Naive thymus-derived CD8-positive, alpha-beta T cell (primary cell): Measurements from ENCODE around the gene ZNF664. TPM values are rescaled to one million over a fixed set of nuclear protein-coding genes. Genes with fewer than 3 reads are reported as not detected.

Source experiments
- ATAC-seq, 2 donors: fragments of 150-1000 bp; cut with Tn5 transposase in 1 of 2; sonication (Bioruptor Pico), chemical (Tn5 transposase) in 1 of 2; 1 replicate in 1 of 2; 2 replicates in 1 of 2; pipeline ENCODE4 v1.10.0; 2021; ENCODE audit warnings: mild to moderate bottlenecking in 2 of 2, moderate library complexity in 2 of 2
- POLR2A ChIA-PET: fragments of 350-600 bp; sonication (Branson Sonifier 250); formaldehyde crosslinking; loops from one replicate; lab custom pipeline; 2021; ENCODE audit warnings: antibody characterized with exemption; lab: Charles Lee
- DNase-seq, 10 donors: peaks; one replicate each; pipeline versions ENCODE4 v3.0.0 to v3.0.0-alpha.2; 2020 to 2022
- H3K27ac Mint-ChIP-seq, 10 donors: one replicate each; pipeline ENCODE4 v1.8.0; 2020 to 2022; ENCODE audit warnings: mild to moderate bottlenecking in 10 of 10, mixed read lengths in 10 of 10, moderate library complexity in 4 of 10, inconsistent platforms in 1 of 10
- H3K27me3 Mint-ChIP-seq, 5 donors: one replicate each; pipeline ENCODE4 v1.8.0; 2021 to 2022; ENCODE audit warnings: mixed read lengths in 5 of 5
- H3K36me3 Mint-ChIP-seq, 3 donors: one replicate each; pipeline ENCODE4 v1.8.0; 2020 to 2022; ENCODE audit warnings: mixed read lengths in 3 of 3, mild to moderate bottlenecking in 2 of 3, inconsistent platforms in 1 of 3
- H3K4me1 Mint-ChIP-seq, 4 donors: one replicate each; pipeline ENCODE4 v1.8.0; 2021 to 2022; ENCODE audit warnings: mixed read lengths in 4 of 4
- H3K4me3 Mint-ChIP-seq, 10 donors: one replicate each; pipeline ENCODE4 v1.8.0; 2020 to 2022; ENCODE audit warnings: mild to moderate bottlenecking in 10 of 10, mixed read lengths in 10 of 10, moderate library complexity in 6 of 10, inconsistent platforms in 1 of 10
- H3K9me3 Mint-ChIP-seq, 9 donors: one replicate each; pipeline ENCODE4 v1.8.0; 2020 to 2022; ENCODE audit warnings: mixed read lengths in 9 of 9, mild to moderate bottlenecking in 3 of 9, inconsistent platforms in 1 of 9, moderate library complexity in 1 of 9
- polyA plus RNA-seq, 3 donors: library from polyadenylated mRNA; unstranded; fragments of 300-500 nt; fragmentation: Illumina TruSeq; gene quantifications; one replicate each; pipeline ENCODE4 v1.2.3, GENCODE V29; 2021
- total RNA-seq, 8 experiments: library from RNA in 2 of 8; stranded (reverse) in 2 of 8; gene quantifications; one replicate each; pipeline ENCODE4 v1.2.3 and lab custom pipeline; 2021 to 2026

The ZNF664 gene
- total and polyA plus RNA-seq, 5 experiments from 2014 or later = 9.4 to 47.9 (median 10.8) TPM

DNA sequence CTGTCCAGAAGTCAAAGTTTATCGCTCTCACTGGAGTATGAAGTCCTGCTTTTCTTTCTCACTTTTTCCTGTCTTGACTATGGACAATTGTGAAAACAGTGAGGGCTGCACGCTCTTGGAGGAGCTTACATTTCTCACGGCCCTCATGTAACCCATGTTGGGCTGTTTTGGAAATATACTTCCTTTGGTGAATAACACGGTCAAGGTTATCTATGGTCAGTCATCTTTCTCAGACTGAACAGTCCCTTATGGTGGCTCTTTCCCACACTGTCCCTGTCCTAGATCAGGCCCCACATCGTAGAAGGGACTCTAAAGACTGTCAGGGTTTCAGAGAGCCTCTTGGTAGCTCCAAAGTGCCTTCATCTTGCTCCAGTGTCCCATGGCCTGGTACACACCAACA lies 7.6 kb upstream of the ZNF664 start:
- Mint-ChIP-seq H3K27ac (no peak overlapping the region), H3K9me3 (no peaks in the 10 kb centered on the region), H3K4me1 (peaks cover 9 to 26% (median 15%) of the 10 kb centered on the region in 4 donors), H3K27me3 (no peaks in the 10 kb centered on the region), H3K36me3 (peaks cover 0 to 7% (median 0%) of the 10 kb centered on the region in 3 donors), H3K4me3 (no peak overlapping the region)
- ATAC-seq (no peak), DNase-seq (no peak)
- POLR2A ChIA-PET = no interaction called here

DNA sequence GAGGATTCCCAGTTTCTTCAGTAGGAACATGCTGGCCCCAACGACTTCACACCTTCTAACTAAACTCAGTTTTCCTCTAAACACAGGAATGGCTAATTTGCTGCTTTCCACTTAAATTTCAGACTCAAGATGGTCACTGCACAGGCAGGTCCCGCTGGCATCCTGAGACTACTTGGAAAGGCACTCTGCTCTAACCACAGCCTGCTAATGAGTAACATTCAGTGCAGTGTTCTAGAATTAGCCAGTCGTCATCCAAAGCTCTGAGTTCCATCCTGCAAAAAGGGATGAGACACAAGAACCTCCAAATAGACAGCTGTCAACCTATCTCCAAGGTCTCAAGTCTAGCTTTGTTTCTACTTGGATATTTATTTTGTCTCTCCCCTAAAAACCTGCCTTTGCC lies 6.4 kb upstream of the ZNF664 start:
- POLR2A ChIA-PET = no interaction called here
- no peak for ATAC-seq
- Mint-ChIP-seq H3K27me3 (no peaks in the 10 kb centered on the region), H3K36me3 (peaks cover 0 to 7% (median 0%) of the 10 kb centered on the region in 3 donors), H3K4me1 (peaks cover 14 to 32% (median 18%) of the 10 kb centered on the region in 4 donors), H3K4me3 (no peak overlapping the region), H3K9me3 (no peaks in the 10 kb centered on the region), H3K27ac (no peak overlapping the region)
- no peak for DNase-seq

DNA sequence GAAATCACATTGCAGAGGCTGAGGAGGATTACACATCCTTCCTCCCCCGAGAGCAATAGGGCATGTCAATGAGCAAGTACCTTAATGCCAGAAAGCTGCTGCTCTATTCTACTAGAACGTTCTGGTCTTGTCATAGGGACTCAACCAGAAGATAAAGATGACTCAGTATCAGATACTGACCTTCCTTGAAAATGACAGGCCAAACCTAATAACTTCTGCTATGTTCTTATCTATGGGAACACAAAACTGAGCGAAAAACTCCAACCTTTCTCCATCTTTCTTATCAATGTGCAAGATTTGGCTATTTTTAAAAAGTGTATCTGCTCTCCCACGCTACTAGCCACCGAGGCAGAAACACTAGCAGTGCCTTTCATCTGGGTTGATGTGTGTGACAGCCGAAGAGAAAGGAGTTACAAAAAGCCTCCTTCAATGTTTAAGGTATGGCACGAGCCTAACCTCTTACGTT lies 5.9 kb upstream of the ZNF664 start:
- Mint-ChIP-seq H3K9me3 (no peaks in the 10 kb centered on the region), H3K4me1 (peaks cover 11 to 31% (median 19%) of the 10 kb centered on the region in 4 donors), H3K4me3 (no peak overlapping the region), H3K36me3 (peaks cover 0 to 7% (median 0%) of the 10 kb centered on the region in 3 donors), H3K27ac (no peak overlapping the region), H3K27me3 (no peaks in the 10 kb centered on the region)
- POLR2A ChIA-PET = no interaction called here
- ATAC-seq (no peak), DNase-seq (no peak)

DNA sequence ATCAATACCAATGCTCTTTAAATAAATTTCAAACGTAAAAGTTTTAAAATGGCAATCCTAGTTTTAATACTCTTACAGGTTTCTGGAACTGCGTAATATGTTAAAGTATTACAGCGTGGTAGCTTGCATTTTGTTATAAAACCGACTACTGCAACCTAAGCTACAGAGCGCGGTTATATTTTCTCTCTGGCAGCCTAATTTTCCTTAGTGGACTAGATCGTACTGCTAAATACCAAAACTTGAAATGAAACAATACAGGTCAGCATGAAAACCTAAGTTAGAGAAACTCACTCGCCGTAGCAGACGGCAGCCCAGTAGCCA lies 1.6 kb upstream of the ZNF664 start:
- Mint-ChIP-seq H3K4me3 (peak overlapping the region; percentile 80 to 96 (median 92)), H3K27ac (peak overlapping the region; percentile 49 to 96 (median 93)), H3K9me3 (no peaks in the 10 kb centered on the region), H3K36me3 (peaks cover 0 to 15% (median 4%) of the 10 kb centered on the region in 3 donors), H3K4me1 (peaks cover 9 to 37% (median 30%) of the 10 kb centered on the region in 4 donors), H3K27me3 (no peaks in the 10 kb centered on the region)
- ATAC-seq (no peak), DNase-seq (no peak)
- POLR2A ChIA-PET = interaction anchor here (1.7 kb wide), 1 partner anchor 33 kb away, joined by 5 read pairs; no protein-coding TSS in a partner anchor

DNA sequence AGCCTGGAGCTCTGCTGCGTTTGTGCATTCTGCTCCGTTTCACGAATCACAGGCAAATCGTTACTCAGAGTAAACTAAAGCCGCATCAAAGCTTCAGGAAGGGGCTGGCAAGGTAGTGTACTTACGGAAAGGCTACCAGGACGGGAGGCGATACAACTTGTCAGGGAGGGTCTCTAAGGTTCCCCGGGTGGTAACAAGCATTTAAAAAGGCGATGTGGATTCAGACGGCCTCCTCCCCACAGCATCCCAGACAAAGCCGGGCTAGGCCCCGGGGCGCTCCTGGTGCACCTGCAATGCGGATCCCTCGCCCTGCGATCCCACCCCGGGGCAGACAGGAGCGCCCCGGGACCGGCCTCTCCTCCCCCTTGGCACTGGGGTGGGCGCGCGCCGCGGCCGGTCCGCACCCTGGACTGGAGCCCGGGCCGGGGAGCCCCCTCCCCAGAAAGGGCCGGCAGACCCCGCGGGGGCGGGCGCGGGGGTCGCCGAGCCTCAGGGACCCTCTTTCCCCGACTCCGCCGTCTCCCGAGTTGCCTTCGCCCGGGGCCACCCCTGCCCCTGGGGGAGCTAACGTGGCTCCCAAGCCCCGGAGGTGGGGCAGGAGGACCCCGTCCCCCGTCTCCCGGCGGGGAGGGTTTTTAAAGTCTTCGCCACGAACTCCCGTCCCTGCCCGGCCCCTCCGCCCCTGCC lies 1.1 kb upstream of the ZNF664 start:
- H3K36me3 Mint-ChIP-seq = peaks cover 0 to 20% (median 4%) of the 10 kb centered on the region in 3 donors
- peaks cover 7 to 37% (median 30%) of the 10 kb centered on the region in 4 donors for H3K4me1 Mint-ChIP-seq
- H3K27ac Mint-ChIP-seq = peak overlapping the region; percentile 49 to 96 (median 93)
- H3K4me3 Mint-ChIP-seq = peak overlapping the region; percentile 80 to 96 (median 92)
- ATAC-seq = peak; percentile 21 to 22
- DNase-seq = peak; percentile 12 to 72 (median 42)
- H3K9me3 Mint-ChIP-seq = no peaks in the 10 kb centered on the region
- H3K27me3 Mint-ChIP-seq = no peaks in the 10 kb centered on the region
- POLR2A ChIA-PET = interaction anchor here (0.7 to 1.7 kb wide), 3 partner anchors 33 to 1190 kb away, joined by 3 to 5 read pairs (median 3); no protein-coding TSS in a partner anchor

DNA sequence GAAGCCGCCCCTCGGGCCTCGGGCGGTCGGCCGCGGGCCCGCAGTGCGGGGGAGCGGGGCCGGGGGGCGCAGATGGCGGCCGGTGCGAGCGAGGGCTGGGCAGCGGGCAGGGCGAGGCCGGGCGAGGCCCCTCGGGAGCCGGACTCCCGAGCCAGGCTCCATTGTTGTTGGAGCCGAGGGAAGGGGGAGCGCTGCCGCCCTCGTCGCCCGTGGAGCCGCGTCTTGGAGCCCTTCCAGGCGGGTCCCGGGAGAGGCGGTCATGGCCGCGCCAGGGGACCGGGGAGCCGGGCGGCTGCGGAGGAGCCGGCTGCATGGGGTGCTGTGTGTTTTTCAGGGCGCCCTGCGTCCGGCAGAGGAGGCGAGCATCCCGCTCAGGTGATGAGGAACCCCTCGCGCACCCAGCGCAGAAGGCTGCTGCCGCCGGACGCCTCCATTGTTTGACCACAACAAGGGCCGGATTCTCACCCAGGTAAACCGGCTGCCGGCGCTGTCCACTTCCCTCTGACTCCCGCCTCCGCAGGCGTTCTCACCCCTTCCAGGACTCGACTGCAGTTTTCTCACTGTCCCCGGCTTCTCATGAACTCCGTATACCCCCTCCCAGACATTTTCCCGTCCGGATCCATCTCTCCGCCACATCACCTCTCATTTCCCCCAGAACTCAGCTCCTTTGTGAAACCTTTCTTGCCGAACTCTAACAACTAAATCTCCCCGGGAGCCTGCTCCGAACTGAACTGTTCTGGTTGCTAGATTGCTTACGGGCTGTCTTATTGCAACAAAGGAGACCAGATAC lies 732 bp downstream of the ZNF664 start:
- H3K4me1 Mint-ChIP-seq = peaks cover 6 to 37% (median 28%) of the 10 kb centered on the region in 4 donors
- POLR2A ChIA-PET = interaction anchor here (0.6 to 0.7 kb wide), 2 partner anchors 68 to 942 kb away, joined by 3 read pairs; no protein-coding TSS in a partner anchor
- H3K4me3 Mint-ChIP-seq = peak overlapping the region; percentile 89 to 99 (median 94)
- H3K36me3 Mint-ChIP-seq = peaks cover 0 to 18% (median 4%) of the 10 kb centered on the region in 3 donors
- no peaks in the 10 kb centered on the region for H3K27me3 Mint-ChIP-seq
- ATAC-seq (peak in 1 of 2 donors; percentile 6), DNase-seq (peak in 9 of 10 donors; percentile 5 to 27 (median 17))
- H3K9me3 Mint-ChIP-seq = no peaks in the 10 kb centered on the region
- H3K27ac Mint-ChIP-seq = peak overlapping the region; percentile 78 to 97 (median 90)

DNA sequence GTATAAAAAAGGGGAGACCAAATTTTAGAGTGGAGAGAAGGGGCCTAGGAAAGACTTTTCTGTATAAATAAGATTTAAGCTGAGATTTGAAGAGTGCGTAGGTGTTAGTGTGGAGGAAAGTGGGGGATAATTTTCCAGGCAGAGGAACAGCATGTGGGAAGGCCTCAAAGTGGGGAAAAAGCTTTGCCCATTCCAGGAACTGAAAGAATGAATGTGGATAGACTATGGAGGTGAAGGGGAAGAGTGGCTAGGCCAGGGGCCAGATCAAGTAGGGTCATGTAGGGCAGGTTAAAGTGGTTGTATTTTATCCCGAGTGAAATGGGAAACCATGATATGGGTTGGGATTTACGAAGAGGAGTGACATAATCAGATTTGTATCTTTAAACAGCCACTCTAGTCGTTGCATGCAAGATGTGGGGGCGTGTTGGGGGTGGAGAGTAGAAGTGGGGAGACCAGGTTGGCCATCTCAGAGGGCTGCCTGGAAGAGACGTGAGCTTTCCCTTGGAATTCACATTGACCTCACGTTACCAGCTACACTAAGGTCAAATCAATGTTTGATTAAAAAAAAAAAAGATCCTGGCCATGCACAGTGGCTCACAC lies 3.3 kb downstream of the ZNF664 start:
- DNase-seq = no peak
- peaks cover 0 to 24% (median 4%) of the 10 kb centered on the region in 3 donors for H3K36me3 Mint-ChIP-seq
- H3K4me3 Mint-ChIP-seq = no peak overlapping the region
- peak overlapping the region in 2 of 10 donors; percentile 2 to 86 for H3K27ac Mint-ChIP-seq
- no peaks in the 10 kb centered on the region for H3K27me3 Mint-ChIP-seq
- POLR2A ChIA-PET = interaction anchor here (1.7 kb wide), 1 partner anchor 18 kb away, joined by 3 read pairs; no protein-coding TSS in a partner anchor
- H3K4me1 Mint-ChIP-seq = peaks cover 9 to 35% (median 21%) of the 10 kb centered on the region in 4 donors
- no peak for ATAC-seq
- no peaks in the 10 kb centered on the region for H3K9me3 Mint-ChIP-seq

DNA sequence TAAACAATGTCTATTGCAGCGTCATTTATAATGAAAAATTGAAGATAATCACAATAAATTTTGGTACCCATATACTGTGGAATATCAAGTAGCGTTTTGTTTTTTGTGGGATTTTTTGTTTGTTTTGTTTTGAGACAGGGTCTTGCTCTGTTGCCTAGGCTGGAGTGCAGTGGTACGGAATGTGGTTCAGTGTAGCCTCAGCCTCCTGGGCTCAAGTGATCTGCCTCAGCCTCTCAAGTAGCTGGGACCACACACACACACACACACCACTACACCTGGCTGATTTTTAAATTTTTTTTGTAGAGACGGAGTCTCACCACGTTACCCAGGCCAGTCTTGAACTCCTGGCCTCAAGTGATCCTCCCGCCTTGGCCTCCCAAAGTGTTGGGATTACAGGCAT lies 6.6 kb downstream of the ZNF664 start:
- Mint-ChIP-seq H3K36me3 (peaks cover 0 to 35% (median 0%) of the 10 kb centered on the region in 3 donors), H3K27me3 (no peaks in the 10 kb centered on the region), H3K9me3 (no peaks in the 10 kb centered on the region), H3K27ac (peak overlapping the region in 1 of 10 donors; percentile 71), H3K4me1 (peaks cover 9 to 38% (median 17%) of the 10 kb centered on the region in 4 donors), H3K4me3 (no peak overlapping the region)
- DNase-seq = no peak
- ATAC-seq = no peak
- POLR2A ChIA-PET = no interaction called here

DNA sequence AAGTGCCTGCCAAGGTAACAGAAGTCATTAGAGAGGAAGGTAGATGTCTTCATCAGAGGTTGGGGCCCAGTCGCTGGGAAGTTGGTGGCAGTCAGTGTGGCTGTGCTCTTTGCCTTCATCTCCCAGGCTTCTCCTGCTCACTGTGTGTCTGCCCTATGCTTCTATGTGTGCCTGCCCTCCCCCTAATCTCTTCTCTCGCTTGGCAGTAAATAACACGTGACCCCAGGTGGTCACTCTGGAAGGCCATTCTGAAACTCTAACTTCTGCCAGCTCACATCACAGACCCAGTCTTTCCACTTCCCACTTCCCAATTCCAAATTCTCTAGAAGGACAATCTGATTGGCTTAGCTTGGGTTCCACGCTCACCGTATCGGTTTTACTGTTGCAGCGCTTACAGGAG lies 9.3 kb downstream of the ZNF664 start:
- Mint-ChIP-seq H3K27ac (peak overlapping the region in 4 of 10 donors; percentile 11 to 85 (median 55)), H3K27me3 (no peaks in the 10 kb centered on the region)
- ATAC-seq = no peak

DNA sequence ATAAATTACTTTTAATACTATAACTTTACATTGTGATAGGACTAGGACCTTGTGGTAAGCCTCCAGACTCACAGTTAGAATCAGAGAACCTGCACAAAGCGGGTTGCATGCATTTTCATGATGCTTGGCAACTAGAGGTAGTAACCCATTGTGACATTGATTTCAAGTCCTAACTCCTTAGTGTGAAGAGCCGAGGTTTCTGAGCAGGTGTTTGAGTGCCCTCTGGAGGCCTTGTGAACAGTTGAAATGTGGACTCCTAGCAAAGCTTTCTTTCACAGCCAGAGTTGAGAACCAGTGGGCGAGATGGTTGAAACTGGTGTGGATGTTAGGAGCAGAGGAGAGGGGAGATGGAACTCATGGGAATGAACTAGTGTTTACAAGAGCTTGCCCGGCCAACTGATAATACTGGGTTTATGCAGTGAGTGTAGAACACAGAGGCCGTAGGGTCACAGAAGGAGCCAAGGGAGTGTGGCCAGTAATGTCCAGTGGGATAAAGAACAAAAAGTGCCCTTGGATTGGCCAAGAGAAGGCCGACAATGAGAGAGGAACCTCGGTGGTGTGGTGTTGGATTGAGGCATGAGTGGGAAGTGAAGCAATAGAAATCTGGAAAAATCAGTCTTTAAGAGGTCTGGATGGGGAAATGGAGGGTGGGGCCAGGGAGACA lies 10.9 kb downstream of the ZNF664 start:
- POLR2A ChIA-PET = interaction anchor here (0.6 to 1.1 kb wide), 3 partner anchors 15 to 78 kb away, joined by 3 to 4 read pairs (median 3); no protein-coding TSS in a partner anchor
- Mint-ChIP-seq H3K4me3 (no peak overlapping the region), H3K4me1 (peaks cover 18 to 48% (median 22%) of the 10 kb centered on the region in 4 donors), H3K36me3 (peaks cover 8 to 42% (median 11%) of the 10 kb centered on the region in 3 donors), H3K27me3 (no peaks in the 10 kb centered on the region), H3K9me3 (no peaks in the 10 kb centered on the region), H3K27ac (peak overlapping the region in 3 of 10 donors; percentile 37 to 67 (median 39))
- ATAC-seq = peak; percentile 85 to 87
- DNase-seq = peak; percentile 14 to 77 (median 51)

More for the DNA sequence above, 9.3 kb downstream of the ZNF664 start:
- DNase-seq = no peak
- POLR2A ChIA-PET = no interaction called here
- Mint-ChIP-seq H3K9me3 (no peaks in the 10 kb centered on the region), H3K36me3 (peaks cover 0 to 28% (median 0%) of the 10 kb centered on the region in 3 donors), H3K4me3 (no peak overlapping the region), H3K4me1 (peaks cover 16 to 38% (median 21%) of the 10 kb centered on the region in 4 donors)

DNA sequence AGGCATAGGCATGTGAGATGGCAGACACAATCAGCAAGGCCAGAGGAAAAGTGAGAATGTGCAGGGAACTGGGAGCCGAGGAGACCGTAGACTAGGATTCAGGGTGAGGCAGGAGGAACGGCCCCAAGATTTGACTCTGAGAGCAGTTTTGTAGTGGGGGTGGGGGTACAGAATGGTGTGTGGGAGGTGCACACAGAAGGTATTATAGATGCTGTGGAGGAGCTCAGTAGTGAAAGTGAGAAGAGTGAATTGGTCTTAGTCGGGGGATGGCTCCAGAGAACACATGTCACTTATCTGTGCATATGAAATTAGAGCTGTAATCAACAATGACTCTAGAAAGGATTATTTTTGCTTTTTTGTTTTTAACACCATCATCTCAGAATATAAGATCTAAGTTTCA lies 11.9 kb downstream of the ZNF664 start:
- peaks cover 19 to 51% (median 28%) of the 10 kb centered on the region in 4 donors for H3K4me1 Mint-ChIP-seq
- POLR2A ChIA-PET = no interaction called here
- ATAC-seq (no peak), DNase-seq (no peak)
- no peaks in the 10 kb centered on the region for H3K9me3 Mint-ChIP-seq
- H3K27ac Mint-ChIP-seq = peak overlapping the region in 3 of 10 donors; percentile 5 to 65 (median 19)
- no peaks in the 10 kb centered on the region for H3K27me3 Mint-ChIP-seq
- peaks cover 8 to 45% (median 17%) of the 10 kb centered on the region in 3 donors for H3K36me3 Mint-ChIP-seq
- no peak overlapping the region for H3K4me3 Mint-ChIP-seq
